Suprapubic skin (tissue), 4 donors: ENCODE results near the gene CACUL1.
"Not testable (repeated sequence)": the region's sequence is repeated elsewhere in the genome, so short reads cannot be mapped to it uniquely, and the experiment has no call there.

Experiments
- CTCF ChIP-seq, 2 donors: fragments of 200-600 bp in 1 of 2; fragments of 450-650 bp in 1 of 2; sonication (generic) in 1 of 2; IDR thresholded peaks; one replicate each; pipeline ENCODE4 v1.5.1; 2016 to 2019; ENCODE audit warnings: antibody characterized with exemption in 2 of 2, mild to moderate bottlenecking in 1 of 2, moderate library complexity in 1 of 2
- POLR2A ChIP-seq, 2 donors: fragments of 450-650 bp; IDR thresholded peaks; one replicate each; pipeline ENCODE4 v1.6.1; 2017; ENCODE audit warnings: antibody characterized with exemption in 2 of 2, mild to moderate bottlenecking in 2 of 2, moderate library complexity in 2 of 2
- POLR2AphosphoS5 ChIP-seq, 3 donors: sonication (generic); formaldehyde crosslinking; IDR thresholded peaks; one replicate each; pipeline ENCODE4 v1.6.1; 2017; ENCODE audit warnings: antibody characterized with exemption in 3 of 3

GRCh38 chr10:118671221-118671620 lies 83.5 kb downstream of the CACUL1 start:
- TF ChIP-seq CTCF, POLR2A, POLR2AphosphoS5 (IDR thresholded peaks at IDR 0.05): not testable (repeated sequence)
